Fibroblast of upper back skin (primary cell): Measurements from ENCODE around the gene HS1BP3.
A peak's percentile ranks its signal among the peaks of the same experiment; 100 is the strongest.

ENCODE experiments used
- DNase-seq: peaks from one replicate; pipeline ENCODE4 v3.0.0-alpha.2; 2013

Gene HS1BP3

GRCh38 chr2:20645301-20645701 lies 5.6 kb downstream of the HS1BP3 start:
- no peak for DNase-seq

- no peak for DNase-seq
These were observed 7.1 kb downstream of the HS1BP3 start for GRCh38 chr2:20643826-20644225.

- DNase-seq = no peak
These were observed 7.8 kb downstream of the HS1BP3 start for GRCh38 chr2:20643060-20643459.

- DNase-seq = peak; percentile 64
These were observed 8.6 kb downstream of the HS1BP3 start for GRCh38 chr2:20642055-20642971.

DNA sequence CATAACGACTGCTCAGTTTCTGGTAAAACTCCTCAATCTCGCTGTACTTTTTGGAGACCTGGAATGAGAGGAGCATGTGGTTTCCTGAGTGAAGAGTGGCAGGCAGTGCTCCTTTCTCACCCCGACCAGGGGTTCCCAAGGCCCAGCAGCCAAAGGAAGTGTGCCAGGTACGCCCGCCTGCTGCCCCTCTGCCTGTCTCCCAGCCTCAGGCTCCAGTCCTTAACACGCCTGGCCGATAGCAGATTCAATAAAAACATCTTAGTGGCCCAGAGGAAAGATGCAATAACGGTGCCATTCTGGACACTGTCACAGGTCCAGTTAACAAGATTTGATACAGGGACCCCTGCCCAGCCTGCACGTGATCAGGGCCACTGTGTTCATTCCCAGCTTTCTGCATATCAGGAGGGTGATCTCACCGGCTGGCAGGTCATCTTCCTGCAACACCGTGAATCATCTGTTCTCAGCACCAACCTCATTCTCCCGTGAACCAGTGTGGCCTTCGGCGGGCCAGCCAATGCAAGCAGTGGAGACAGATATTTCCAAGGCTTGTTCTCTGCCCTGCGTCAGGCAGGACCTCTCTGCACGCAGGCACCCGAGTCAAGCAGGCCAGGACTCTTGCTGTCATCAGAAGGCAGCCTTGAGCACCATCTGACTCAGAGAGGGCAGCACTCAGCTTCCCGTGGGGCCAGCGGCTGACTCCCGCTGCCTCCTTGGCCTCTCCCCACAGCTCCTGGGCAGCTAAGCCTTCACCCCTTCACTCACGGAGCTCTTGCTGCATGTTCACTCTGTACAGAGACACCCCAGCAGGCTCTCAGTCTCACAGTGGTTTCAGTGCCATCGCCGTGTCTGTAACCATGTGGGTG lies 9.5 kb downstream of the HS1BP3 start:
- DNase-seq = no peak

- no peak for DNase-seq
These were observed 10.3 kb downstream of the HS1BP3 start for GRCh38 chr2:20640411-20641122.

DNA sequence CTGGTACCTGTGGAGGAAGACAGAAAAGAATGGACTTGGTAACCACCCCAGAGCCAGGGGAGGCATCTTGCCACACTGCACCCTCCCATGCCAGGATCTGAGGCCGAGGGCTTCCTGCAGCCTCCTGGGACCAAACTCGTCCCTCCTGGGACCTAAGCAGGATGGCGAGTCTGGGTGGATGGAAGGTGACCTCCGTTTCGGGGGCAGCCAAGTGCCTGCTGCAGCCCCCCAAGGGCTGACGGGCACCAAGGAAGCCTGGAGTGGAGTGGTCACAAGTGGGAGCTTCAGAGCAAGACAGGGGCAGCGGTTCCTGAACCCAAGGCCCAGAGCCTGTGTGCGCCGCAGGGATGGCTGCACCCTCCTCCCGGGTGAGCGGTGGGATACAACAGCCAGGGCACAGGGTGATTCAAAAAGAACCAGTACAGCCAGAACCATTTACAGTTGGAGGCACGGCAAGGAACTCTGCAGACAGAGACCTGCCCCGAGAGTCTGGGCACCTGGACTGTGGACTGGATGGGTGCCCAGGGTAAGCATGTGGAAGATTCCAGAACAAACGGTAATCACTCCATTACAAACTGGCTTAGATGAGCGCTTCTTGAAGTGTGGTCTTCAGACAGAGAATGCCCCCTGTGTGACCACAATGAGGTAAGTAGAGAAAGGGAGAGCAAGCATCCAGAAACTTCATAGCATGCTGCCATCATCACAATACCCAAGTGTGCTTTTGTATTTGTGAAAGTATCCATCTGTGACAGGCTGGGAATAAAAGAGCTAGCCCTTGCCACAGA lies 12.1 kb downstream of the HS1BP3 start:
- no peak for DNase-seq

DNA sequence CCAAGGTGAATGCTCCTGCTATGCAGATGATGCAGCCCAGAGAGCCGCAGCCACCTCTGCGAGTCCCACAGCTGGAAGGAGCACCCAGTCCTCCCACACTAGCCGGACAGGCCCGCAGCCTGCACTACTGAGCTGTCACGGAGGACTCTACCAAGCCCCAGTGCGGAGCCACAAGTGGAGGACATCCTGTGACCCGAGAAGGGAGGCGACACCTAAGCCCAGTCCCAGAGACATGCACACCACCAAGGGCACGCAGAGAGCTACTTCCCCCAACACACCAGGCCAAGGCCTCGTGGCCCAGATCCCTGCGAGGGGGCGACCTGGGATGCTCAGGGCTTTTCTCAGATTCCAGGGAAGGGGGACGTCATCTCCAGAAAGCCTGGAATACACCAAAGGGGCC lies 12.9 kb downstream of the HS1BP3 start:
- DNase-seq = no peak

DNA sequence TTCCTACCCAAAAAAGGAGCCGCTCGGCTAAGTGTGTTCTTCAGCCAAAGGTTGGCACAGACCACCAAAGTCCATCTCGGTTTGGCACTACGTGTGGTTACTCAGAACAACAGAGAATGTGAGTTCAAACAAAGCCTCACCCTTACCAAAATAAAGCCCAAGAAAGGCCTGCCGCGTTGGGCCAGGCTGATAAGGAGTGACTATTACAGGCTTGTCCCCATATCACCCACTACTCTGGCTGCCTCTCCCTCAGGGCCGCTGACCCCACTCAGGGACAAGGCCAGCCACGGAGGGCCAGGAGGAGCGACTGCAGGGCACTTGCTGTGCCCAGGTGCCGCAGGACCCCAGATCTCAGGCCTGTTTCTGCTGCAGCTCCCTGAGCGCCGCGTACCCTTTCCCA lies 13.8 kb downstream of the HS1BP3 start:
- no peak for DNase-seq

GRCh38 chr2:20635675-20636584 lies 15.0 kb downstream of the HS1BP3 start:
- DNase-seq = peak; percentile 83

DNA sequence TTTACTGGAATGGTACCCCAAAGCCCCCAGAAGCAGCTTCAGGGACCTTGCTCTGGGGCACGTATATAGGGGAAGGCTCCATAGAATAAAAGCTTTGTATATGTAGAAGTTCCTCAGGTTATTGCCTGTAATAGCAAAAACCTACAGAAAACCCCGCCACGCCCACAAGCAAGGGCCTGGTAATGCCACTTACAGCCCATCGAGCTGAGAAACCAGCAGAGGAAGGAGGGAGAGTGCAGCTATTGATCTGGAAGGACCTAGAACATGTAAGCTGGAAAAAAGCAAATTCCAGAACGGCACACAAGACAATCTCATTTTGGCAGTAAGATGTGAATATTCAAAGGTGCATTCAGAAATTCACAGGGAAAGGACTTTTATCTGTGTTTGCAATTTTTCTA lies 15.8 kb downstream of the HS1BP3 start:
- no peak for DNase-seq

- DNase-seq = peak; percentile 72
These were observed 16.3 kb downstream of the HS1BP3 start for GRCh38 chr2:20634507-20635112.

DNA sequence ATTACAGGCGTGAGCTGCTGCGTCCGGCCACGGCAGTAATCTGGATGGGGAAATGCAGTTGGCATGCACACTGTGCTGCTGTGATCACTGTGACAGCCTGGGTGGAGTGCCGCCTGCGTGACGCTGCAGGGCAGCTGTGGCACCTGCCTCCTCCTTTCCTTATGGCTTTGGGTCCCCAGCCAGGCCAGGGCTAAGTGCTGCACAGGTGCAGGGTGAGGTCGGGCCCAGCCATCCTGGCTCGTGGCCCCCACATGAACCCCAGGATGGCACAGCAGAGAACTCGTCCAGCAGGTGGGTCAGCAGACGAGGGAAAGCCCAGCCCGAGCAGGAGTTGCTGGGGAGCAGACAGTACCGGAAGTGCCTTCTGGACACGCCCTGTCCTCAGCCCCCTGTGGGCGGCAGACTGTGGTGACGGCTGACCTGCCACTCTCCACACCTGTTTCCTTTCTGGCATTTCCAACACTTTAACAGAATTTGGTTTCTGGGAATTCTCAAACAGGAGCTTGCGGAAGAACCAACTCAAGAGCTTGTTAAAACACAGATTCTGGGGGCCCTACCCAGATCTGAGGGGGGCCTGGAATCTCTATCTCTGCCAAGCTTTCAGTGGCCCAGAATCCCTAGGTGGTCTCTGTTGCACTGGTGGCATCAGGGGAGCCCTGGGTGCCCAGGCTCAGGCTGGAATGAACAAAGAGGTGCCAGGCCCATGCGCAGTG lies 16.9 kb downstream of the HS1BP3 start:
- no peak for DNase-seq

DNA sequence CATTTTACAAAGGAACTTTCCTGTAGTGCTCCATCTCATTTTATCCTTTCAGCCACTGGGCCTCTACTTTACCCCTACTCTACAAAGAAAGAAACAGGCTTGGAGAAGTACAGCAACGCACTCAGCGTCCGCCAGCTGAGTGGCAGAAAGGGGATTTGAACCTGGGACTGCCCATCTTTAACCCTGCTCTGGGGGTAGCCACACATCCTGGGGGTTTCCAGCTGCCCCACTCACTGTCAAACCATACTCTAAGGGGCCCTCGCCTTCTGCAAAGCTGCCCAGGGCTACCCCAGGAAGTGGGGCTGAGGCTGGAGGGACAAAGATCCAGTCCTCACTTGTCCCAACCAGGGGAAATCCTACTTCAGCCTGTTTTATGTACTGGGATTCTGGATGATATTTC lies 17.9 kb downstream of the HS1BP3 start:
- no peak for DNase-seq

DNA sequence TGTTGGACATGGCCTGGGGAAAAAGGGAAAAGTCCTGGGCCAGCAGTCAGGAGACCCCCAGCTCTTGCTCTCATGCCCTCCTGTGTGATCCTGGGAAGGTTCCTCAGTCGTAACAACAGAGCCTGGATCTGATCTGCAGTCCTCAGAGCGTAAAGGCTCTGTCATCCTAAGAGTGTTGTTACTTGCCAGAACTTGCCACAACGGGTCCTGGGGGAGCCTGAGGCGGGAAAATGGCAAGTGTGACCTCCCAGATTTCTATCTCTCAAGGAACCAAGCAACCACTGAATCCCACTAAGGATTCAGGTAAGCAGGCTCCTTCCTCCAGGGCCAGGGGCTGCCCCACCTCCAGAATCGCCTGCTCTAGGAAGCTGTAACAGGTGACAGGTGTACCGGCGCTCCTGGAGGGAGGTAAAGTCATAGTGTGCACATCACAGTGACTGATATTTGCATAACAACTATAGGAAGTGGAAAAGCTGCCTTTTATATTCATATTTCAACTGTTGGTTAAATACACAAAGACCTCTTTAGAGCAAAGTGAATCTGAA lies 18.4 kb downstream of the HS1BP3 start:
- no peak for DNase-seq

GRCh38 chr2:20631617-20632307 lies 19.1 kb downstream of the HS1BP3 start:
- DNase-seq = no peak

- DNase-seq = no peak
These were observed 19.9 kb downstream of the HS1BP3 start for GRCh38 chr2:20630967-20631366.

DNA sequence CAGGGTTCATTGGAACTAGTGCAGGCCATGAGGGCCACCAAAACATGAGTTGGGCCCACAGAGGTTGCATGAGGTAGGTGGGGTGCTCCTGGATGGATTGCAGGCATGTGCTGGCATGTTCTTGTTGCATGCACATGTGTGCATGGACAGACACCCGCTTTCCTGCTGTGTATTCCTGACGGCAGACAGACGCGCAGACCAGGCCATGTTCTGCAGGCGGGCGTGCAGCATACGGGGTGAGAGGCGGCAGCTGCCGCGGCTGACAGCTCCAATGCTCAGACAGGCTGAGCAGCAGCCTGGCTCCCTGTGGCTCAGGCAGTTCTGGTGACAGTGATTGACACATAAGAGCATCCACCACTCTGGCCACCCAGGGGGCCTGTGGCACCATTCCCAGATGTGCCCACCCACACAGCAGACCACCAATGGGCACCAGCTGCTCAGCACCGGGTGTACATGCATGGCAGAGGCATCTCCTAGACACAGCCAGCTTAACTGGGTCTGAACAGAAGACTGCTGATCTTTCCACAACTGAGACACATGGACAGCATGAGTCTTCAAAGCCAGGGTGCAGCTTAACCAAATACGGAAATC lies 21.2 kb downstream of the HS1BP3 start:
- DNase-seq = no peak

GRCh38 chr2:20629181-20629580 lies 21.7 kb downstream of the HS1BP3 start:
- no peak for DNase-seq
